COLO668 (cell line): Measurements from ENCODE around the gene MBOAT2.

Source experiments
- DNase-seq: peaks from one replicate; lab custom pipeline; 2025; ENCODE audit not compliant: unreplicated experiment; lab: John Stamatoyannopoulos, UW

The MBOAT2 gene

GRCh38 chr2:8835279-8835678 is 168.2 kb downstream of the MBOAT2 start:
- DNase-seq = no peak

- no peak for DNase-seq
These were observed 169.6 kb downstream of the MBOAT2 start for GRCh38 chr2:8833853-8834252.

- DNase-seq = no peak
These were observed 172.0 kb downstream of the MBOAT2 start for GRCh38 chr2:8831516-8831915.

- no peak for DNase-seq
These were observed 175.8 kb downstream of the MBOAT2 start for GRCh38 chr2:8827729-8828128.

- DNase-seq = no peak
These were observed 181.3 kb downstream of the MBOAT2 start for GRCh38 chr2:8822218-8822617.

GRCh38 chr2:8821276-8822217 is 181.9 kb downstream of the MBOAT2 start:
- DNase-seq = no peak

GRCh38 chr2:8819948-8820347 is 183.5 kb downstream of the MBOAT2 start:
- no peak for DNase-seq

GRCh38 chr2:8819194-8819593 is 184.3 kb downstream of the MBOAT2 start:
- no peak for DNase-seq

GRCh38 chr2:8817221-8817620 is 186.3 kb downstream of the MBOAT2 start:
- DNase-seq = no peak

GRCh38 chr2:8806885-8807704 is 196.4 kb downstream of the MBOAT2 start:
- DNase-seq = no peak

- no peak for DNase-seq
These were observed 197.9 kb downstream of the MBOAT2 start for GRCh38 chr2:8805278-8806210.

- peak; percentile 71 for DNase-seq
These were observed 199.7 kb downstream of the MBOAT2 start for GRCh38 chr2:8803658-8804379.

GRCh38 chr2:8802741-8803140 is 200.7 kb downstream of the MBOAT2 start:
- DNase-seq = no peak
